ENCODE measurements around the gene CD101.
"Not testable (repeated sequence)": the region's sequence is repeated elsewhere in the genome, so short reads cannot be mapped to it uniquely, and the experiment has no call there.

DNA sequence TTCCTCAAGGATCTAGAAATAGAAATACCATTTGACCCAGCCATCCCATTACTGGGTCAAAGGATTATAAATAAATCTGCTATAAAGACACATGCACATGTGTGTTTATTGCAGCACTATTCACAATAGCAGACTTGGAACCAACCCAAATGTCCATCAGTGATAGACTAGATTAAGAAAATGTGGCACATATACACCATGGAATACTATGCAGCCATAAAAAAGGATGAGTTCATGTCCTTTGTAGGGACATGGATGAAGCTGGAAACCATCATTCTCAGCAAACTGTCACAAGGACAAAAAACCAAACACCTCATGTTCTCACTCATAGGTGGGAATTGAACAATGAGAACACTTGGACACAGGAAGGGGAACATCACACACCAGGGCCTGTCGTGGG lies 21.3 kb upstream of the CD101 start:
- TF ChIP-seq, protein P1, sequence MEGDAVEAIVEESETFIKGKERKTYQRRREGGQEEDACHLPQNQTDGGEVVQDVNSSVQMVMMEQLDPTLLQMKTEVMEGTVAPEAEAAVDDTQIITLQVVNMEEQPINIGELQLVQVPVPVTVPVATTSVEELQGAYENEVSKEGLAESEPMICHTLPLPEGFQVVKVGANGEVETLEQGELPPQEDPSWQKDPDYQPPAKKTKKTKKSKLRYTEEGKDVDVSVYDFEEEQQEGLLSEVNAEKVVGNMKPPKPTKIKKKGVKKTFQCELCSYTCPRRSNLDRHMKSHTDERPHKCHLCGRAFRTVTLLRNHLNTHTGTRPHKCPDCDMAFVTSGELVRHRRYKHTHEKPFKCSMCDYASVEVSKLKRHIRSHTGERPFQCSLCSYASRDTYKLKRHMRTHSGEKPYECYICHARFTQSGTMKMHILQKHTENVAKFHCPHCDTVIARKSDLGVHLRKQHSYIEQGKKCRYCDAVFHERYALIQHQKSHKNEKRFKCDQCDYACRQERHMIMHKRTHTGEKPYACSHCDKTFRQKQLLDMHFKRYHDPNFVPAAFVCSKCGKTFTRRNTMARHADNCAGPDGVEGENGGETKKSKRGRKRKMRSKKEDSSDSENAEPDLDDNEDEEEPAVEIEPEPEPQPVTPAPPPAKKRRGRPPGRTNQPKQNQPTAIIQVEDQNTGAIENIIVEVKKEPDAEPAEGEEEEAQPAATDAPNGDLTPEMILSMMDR (IDR thresholded peaks at IDR 0.05), result not testable (repeated sequence)
- TF ChIP-seq EP300, POLR2A, POLR2AphosphoS5 (IDR thresholded peaks at IDR 0.05): not testable (repeated sequence)
